ENCODE measurements around the gene TBL1X.

The TBL1X gene

DNA sequence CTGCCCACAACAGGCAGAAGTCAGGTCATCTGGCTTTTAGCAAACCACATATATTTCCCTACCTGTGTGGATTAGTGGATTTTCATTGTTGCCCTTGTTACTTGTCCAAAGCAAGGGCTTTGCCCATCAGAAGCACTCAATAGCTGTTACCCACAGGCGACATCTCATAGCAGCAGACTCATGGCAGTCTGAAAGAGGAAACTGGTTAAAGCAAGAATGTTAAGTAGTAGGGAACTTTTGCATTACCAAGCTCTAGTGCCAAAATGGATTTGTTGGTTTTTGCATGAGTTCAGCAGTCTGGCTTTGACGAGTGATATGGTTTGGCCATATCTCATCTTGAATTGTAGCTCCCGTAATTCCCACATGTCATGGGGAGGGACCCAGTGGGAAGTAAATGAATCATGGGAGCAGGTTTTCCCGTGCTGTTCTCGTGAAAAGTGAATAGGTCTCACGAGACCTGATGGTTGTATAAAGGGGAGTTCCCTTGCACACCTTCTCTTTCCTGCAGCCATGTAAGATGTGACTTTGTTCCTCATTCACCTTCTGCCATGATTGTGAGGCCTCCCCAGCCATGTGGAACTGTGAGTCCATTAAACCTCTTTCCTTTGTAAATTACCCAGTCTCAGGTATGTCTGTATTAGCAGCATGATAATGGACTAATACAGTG is 192.9 kb downstream of the TBL1X start:
- no peak overlapping the region for H3K27ac ChIP-seq
- TF ChIP-seq CTCF (conservative IDR thresholded peaks at IDR 0.05) (no peak), ZFX (IDR thresholded peaks at IDR 0.05) (no peak)

- no peak overlapping the region for H3K27ac ChIP-seq
- TF ChIP-seq CTCF (conservative IDR thresholded peaks at IDR 0.05) (no peak), ZFX (IDR thresholded peaks at IDR 0.05) (no peak)
These were observed 193.6 kb downstream of the TBL1X start for GRCh38 chrX:9658409-9658808.

GRCh38 chrX:9659571-9660195 is 194.8 kb downstream of the TBL1X start:
- no peak for TF ChIP-seq ZFX (IDR thresholded peaks at IDR 0.05)
- no peak for TF ChIP-seq CTCF (conservative IDR thresholded peaks at IDR 0.05)
- H3K27ac ChIP-seq = no peak overlapping the region

DNA sequence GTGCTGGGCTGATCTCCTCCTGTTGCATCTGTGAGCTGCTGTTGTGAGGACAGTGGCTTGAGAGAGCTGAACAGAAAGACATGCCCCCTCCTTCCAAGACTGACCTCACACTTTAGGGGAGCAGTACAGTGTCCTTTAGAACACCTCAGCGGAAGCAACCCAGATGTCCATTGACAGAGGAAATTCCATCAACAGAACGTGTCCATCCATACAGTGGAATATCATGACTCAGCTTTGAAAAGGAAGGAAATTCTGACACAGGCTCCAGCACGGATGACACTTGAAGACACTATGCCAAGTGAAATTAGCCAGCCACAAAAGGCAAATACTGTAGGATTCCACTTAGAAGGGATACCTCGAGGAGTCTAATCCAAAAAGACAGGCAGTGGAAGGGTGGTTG is 197.3 kb downstream of the TBL1X start:
- TF ChIP-seq CTCF (conservative IDR thresholded peaks at IDR 0.05) (no peak), ZFX (IDR thresholded peaks at IDR 0.05) (no peak)
- no peak overlapping the region for H3K27ac ChIP-seq

DNA sequence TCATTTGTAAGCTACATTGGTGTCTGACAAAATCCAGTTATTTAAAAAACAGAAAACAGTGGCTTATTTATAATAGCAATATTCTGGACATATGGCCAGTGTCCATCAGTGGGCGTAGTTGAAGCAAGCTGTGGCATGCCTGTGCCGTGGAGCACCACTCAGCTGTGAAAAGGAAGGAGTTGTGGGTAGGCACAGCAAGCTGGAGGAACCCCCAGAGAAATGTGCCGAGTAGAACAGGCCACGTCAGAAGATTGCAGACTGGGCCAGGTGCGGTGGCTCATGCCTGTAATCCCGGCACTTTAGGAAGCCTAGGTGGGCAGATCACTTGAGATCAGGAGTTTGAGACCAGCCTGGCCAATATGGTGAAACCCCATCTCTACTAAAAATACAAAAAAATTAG is 198.4 kb downstream of the TBL1X start:
- TF ChIP-seq ZFX (IDR thresholded peaks at IDR 0.05) (no peak), CTCF (conservative IDR thresholded peaks at IDR 0.05) (no peak)
- no peak overlapping the region for H3K27ac ChIP-seq

- no peak for TF ChIP-seq ZFX (IDR thresholded peaks at IDR 0.05)
- no peak for TF ChIP-seq CTCF (conservative IDR thresholded peaks at IDR 0.05)
- H3K27ac ChIP-seq = no peak overlapping the region
These were observed 199.4 kb downstream of the TBL1X start for GRCh38 chrX:9664224-9664623.

- H3K27ac ChIP-seq = no peak overlapping the region
- TF ChIP-seq ZFX (IDR thresholded peaks at IDR 0.05) = no peak
- TF ChIP-seq CTCF (conservative IDR thresholded peaks at IDR 0.05) = no peak
These were observed 200.3 kb downstream of the TBL1X start for GRCh38 chrX:9665113-9665512.
